OCI-LY1 (cell line): ENCODE data around the gene CBFA2T2.
A peak's percentile ranks its signal among the peaks of the same experiment; 100 is the strongest.
"Not testable (repeated sequence)": the region's sequence is repeated elsewhere in the genome, so short reads cannot be mapped to it uniquely, and the experiment has no call there.

Experiments
- H2AFZ ChIP-seq: fragments of 200-600 bp; sonication (generic), shearing (Covaris generic); 2 replicates; pipeline ENCODE4 v1.6.0; 2014; ENCODE audit warnings: antibody characterized with exemption, mild to moderate bottlenecking, low read length
- H3F3A ChIP-seq: fragments of 200-600 bp; sonication (generic), shearing (Covaris generic); 2 replicates; pipeline ENCODE4 v1.6.0; 2014; ENCODE audit warnings: mild to moderate bottlenecking, antibody characterized with exemption, low read length, moderate library complexity; ENCODE audit not compliant: insufficient read depth
- H3K27ac ChIP-seq: fragments of 200-600 bp; sonication (generic); 2 replicates; pipeline ENCODE4 v1.5.1; 2014; ENCODE audit warnings: low read length, mixed run types, mild to moderate bottlenecking, low read depth; ENCODE audit not compliant: poor library complexity, severe bottlenecking
- H3K27me3 ChIP-seq: fragments of 200-600 bp; sonication (generic); 2 replicates; pipeline ENCODE4 v1.6.0; 2014; ENCODE audit warnings: antibody characterized with exemption, mild to moderate bottlenecking, low read length, moderate library complexity; ENCODE audit not compliant: insufficient read depth
- H3K36me3 ChIP-seq: fragments of 200-600 bp; sonication (generic); 2 replicates; pipeline ENCODE4 v1.6.1; 2014; ENCODE audit warnings: mild to moderate bottlenecking, antibody characterized with exemption, low read length, moderate library complexity, mixed read lengths; ENCODE audit not compliant: insufficient read depth
- H3K4me1 ChIP-seq: fragments of 200-600 bp; sonication (generic); 2 replicates; pipeline ENCODE4 v1.5.1; 2014; ENCODE audit warnings: mild to moderate bottlenecking, low read length, moderate library complexity; ENCODE audit not compliant: insufficient read depth, severe bottlenecking
- H3K4me2 ChIP-seq: fragments of 200-600 bp; sonication (generic), shearing (Covaris generic); 2 replicates; pipeline ENCODE4 v1.6.1; 2014; ENCODE audit warnings: low read length
- H3K4me3 ChIP-seq: fragments of 200-600 bp; sonication (generic); 2 replicates; pipeline ENCODE4 v1.5.1; 2014; ENCODE audit warnings: low read length, low read depth, mild to moderate bottlenecking, mixed read lengths; ENCODE audit not compliant: poor library complexity, severe bottlenecking
- H3K79me2 ChIP-seq: fragments of 200-600 bp; shearing (Covaris generic); 2 replicates; pipeline ENCODE4 v1.6.1; 2016; ENCODE audit warnings: mixed run types, low read length, mixed read lengths; ENCODE audit not compliant: insufficient read depth
- H3K9ac ChIP-seq: fragments of 200-600 bp; sonication (generic), shearing (Covaris generic); 2 replicates; pipeline ENCODE4 v1.6.1; 2014; ENCODE audit warnings: mild to moderate bottlenecking, low read length, mixed read lengths
- H3K9me2 ChIP-seq: fragments of 200-600 bp; sonication (generic), shearing (Covaris generic); 2 replicates; pipeline ENCODE4 v1.6.1; 2014; ENCODE audit warnings: low read depth, mild to moderate bottlenecking, low read length, mixed read lengths
- H3K9me3 ChIP-seq: fragments of 200-600 bp; shearing (Covaris generic); 2 replicates; pipeline ENCODE4 v1.6.1; 2014; ENCODE audit warnings: low read length, mixed read lengths
- H4K20me1 ChIP-seq: fragments of 200-600 bp; sonication (generic), shearing (Covaris generic); 2 replicates; pipeline ENCODE4 v1.6.0; 2016; ENCODE audit warnings: mild to moderate bottlenecking, low read length; ENCODE audit not compliant: insufficient read depth
- EZH2 ChIP-seq: fragments of 200-600 bp; sonication (generic), shearing (Covaris generic); IDR thresholded peaks from 2 replicates; pipeline ENCODE4 v1.8.0; 2017; ENCODE audit warnings: borderline replicate concordance, mixed run types, mild to moderate bottlenecking, antibody characterized with exemption, low read length, moderate library complexity, mixed read lengths
- TF ChIP-seq, protein P1 (sequence below): fragments of 200-600 bp; sonication (generic), shearing (Covaris generic); IDR thresholded peaks from 2 replicates; pipeline ENCODE4 v1.5.1; 2017; ENCODE audit warnings: mild to moderate bottlenecking, antibody characterized with exemption, low read length, moderate library complexity, mixed read lengths

CBFA2T2 gene

DNA sequence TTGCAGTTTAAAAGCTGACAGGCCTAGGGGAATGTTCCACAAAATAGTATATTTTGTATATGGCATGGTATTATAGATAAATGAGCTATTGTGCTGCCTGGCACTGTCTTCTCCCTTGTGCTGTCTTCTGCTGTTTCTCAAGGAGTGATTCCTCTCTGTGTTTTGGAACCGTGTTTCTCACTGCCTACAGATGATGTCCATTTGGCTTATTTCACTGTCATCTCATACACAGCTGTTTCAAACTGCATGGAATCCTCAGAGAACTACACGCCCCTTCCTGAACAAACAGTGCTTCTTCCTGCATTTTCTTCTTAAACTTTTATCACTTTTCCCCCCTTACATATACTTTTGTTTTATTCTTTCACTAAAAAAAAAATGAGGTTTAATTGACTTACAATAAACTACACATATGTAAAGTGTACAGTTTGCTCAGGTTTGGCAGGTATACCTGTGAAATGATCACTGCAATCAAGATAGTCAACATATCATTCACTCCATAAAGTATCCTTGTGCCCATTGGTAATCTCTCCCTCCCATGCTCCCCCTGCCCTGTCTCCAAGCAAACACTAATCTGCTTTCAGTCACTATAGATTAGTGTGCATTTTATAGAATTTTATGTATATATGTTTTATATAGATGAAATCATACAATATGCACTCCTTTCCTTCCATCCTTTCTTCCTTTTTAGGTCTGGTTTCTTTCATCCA lies 43.0 kb downstream of the CBFA2T2 start:
- no peaks in the 10 kb centered on the region for H3K79me2 ChIP-seq
- H3K27ac ChIP-seq = no peak overlapping the region
- no peak overlapping the region for H2AFZ ChIP-seq
- H3K9ac ChIP-seq = no peak overlapping the region; the same call in 1 of the 2 replicates
- no peaks in the 10 kb centered on the region for H3F3A ChIP-seq
- no peak overlapping the region for H3K4me3 ChIP-seq
- H3K9me3 ChIP-seq = no peaks in the 10 kb centered on the region
- TF ChIP-seq, protein P1, sequence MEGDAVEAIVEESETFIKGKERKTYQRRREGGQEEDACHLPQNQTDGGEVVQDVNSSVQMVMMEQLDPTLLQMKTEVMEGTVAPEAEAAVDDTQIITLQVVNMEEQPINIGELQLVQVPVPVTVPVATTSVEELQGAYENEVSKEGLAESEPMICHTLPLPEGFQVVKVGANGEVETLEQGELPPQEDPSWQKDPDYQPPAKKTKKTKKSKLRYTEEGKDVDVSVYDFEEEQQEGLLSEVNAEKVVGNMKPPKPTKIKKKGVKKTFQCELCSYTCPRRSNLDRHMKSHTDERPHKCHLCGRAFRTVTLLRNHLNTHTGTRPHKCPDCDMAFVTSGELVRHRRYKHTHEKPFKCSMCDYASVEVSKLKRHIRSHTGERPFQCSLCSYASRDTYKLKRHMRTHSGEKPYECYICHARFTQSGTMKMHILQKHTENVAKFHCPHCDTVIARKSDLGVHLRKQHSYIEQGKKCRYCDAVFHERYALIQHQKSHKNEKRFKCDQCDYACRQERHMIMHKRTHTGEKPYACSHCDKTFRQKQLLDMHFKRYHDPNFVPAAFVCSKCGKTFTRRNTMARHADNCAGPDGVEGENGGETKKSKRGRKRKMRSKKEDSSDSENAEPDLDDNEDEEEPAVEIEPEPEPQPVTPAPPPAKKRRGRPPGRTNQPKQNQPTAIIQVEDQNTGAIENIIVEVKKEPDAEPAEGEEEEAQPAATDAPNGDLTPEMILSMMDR = no peak
- no peaks in the 10 kb centered on the region for H3K27me3 ChIP-seq
- H3K4me1 ChIP-seq = peaks cover 19% of the 10 kb centered on the region
- H3K36me3 ChIP-seq = no peaks in the 10 kb centered on the region
- no peak overlapping the region for H3K4me2 ChIP-seq
- no peaks in the 10 kb centered on the region for H4K20me1 ChIP-seq
- no peaks in the 10 kb centered on the region for H3K9me2 ChIP-seq

DNA sequence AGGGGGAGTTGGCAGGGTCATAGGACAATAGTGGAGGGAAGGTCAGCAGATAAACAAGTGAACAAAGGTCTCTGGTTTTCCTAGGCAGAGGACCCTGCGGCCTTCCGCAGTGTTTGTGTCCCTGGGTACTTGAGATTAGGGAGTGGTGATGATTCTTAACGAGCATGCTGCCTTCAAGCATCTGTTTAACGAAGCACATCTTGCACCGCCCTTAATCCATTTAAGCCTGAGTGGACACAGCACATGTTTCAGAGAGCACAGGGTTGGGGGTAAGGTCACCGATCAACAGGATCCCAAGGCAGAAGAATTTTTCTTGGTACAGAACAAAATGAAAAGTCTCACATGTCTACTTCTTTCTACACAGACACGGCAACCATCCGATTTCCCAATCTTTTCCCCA lies 45.8 kb downstream of the CBFA2T2 start:
- H3K36me3 ChIP-seq, H3K9ac ChIP-seq, H4K20me1 ChIP-seq, H3K27me3 ChIP-seq, H3K79me2 ChIP-seq, H3K4me2 ChIP-seq, H3K4me3 ChIP-seq, H3F3A ChIP-seq, H2AFZ ChIP-seq, H3K27ac ChIP-seq, H3K9me3 ChIP-seq, H3K9me2 ChIP-seq: not testable (repeated sequence)
- peaks cover 26% of the 10 kb centered on the region for H3K4me1 ChIP-seq

DNA sequence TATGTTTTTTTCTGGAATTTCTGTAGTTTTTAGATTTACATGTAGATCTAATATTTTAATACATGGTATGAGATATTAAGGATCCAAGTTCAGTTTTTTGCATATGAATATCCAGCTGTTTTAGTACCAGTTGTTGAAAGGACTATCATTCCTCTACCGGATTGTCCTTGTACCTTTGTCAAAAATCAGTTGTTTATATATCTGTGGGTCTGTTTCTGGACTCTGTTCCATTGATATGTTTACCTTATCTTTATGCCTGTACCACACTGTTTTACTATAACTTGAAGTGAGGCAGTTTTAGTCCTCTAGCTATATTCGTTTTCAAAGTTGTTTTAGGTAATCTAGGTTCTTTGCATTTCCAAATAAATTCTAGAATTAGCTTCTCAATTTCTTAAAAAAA lies 47.7 kb downstream of the CBFA2T2 start:
- H3K9me2 ChIP-seq = no peaks in the 10 kb centered on the region
- H3K36me3 ChIP-seq = no peaks in the 10 kb centered on the region
- no peaks in the 10 kb centered on the region for H4K20me1 ChIP-seq
- TF ChIP-seq EZH2 = no peak
- TF ChIP-seq, protein P1 = no peak
- H3K27me3 ChIP-seq = no peaks in the 10 kb centered on the region
- no peaks in the 10 kb centered on the region for H3F3A ChIP-seq
- no peak overlapping the region for H3K4me2 ChIP-seq
- peaks cover 11% of the 10 kb centered on the region for H3K4me1 ChIP-seq
- H2AFZ ChIP-seq = no peak overlapping the region
- H3K4me3 ChIP-seq = no peak overlapping the region
- H3K9ac ChIP-seq = no peak overlapping the region
- H3K79me2 ChIP-seq = no peaks in the 10 kb centered on the region
- no peak overlapping the region for H3K27ac ChIP-seq
- H3K9me3 ChIP-seq = no peaks in the 10 kb centered on the region

DNA sequence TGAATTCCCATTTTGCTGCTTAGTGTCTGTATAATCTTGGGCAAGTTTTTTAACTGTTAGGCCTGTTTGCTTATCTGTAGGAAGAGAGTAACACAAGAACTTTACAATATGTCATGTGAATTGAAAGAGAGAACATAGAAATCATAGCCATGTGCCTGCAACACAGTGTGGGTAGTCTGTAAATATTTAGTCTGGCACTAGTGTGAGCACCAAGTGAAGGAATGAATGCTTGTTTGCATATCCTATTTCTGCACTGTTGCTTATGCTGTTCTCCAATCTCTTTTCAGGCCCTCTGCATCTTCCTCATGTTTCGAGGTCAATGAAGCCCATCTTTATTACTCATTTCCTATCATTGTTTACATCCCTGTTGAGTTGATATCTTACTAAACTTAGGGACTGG lies 49.2 kb downstream of the CBFA2T2 start:
- no peaks in the 10 kb centered on the region for H3K36me3 ChIP-seq
- no peaks in the 10 kb centered on the region for H4K20me1 ChIP-seq
- H3K4me2 ChIP-seq = no peak overlapping the region
- no peaks in the 10 kb centered on the region for H3F3A ChIP-seq
- H3K27me3 ChIP-seq = no peaks in the 10 kb centered on the region
- H3K4me3 ChIP-seq = no peak overlapping the region
- no peaks in the 10 kb centered on the region for H3K9me3 ChIP-seq
- TF ChIP-seq EZH2 = no peak
- TF ChIP-seq, protein P1 = no peak
- no peaks in the 10 kb centered on the region for H3K9me2 ChIP-seq
- H3K9ac ChIP-seq = no peak overlapping the region
- no peaks in the 10 kb centered on the region for H3K79me2 ChIP-seq
- H2AFZ ChIP-seq = no peak overlapping the region
- peak overlapping the region; percentile 38 for H3K27ac ChIP-seq
- peaks cover 7% of the 10 kb centered on the region for H3K4me1 ChIP-seq
